Measurements from ENCODE around the gene SYNM.

The SYNM gene

DNA sequence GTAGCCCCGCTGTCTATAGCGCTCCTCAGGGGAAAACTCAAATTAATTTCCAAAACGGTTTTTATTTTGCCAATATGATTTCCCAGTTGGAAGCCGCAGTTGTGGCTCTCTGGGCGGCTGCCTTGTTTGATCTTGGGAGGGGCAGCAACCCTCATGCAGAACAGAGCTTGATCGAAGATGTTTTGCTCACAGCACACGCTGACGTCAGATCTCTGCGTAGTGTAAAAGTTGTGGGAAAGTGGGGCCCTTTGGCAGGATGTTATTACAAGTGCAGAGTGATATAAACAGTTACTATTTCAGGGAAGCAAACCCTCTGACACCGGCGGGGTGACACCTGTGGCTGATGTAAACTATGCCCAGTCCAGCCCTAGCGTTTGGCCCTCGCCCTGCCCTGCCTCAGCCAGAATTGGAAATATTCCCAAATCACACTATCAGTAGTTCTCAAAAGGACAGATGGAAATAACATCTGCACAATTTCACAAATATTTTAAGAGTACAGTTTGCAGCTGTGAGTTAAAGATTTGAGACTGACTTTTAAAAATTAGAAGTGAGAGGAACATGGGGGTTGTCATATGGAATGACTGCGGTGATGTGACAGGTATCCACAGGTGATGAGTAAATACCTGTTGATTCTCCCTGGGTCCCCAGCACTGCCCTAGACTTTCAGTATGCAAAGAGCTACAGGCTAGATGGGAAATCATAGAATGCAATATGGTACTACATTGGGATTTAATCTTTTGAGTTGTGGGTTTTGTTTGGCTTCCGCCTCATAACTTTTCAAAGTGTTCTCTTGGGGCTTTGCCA lies 1.7 kb downstream of the SYNM start:
- Histone ChIP-seq H3K4me2 (ENCODE audit: low read length) (no peak overlapping the region), H4K20me1 (ENCODE audit: insufficient read depth, low read length) (no peaks in the 10 kb centered on the region)

GRCh38 chr15:99108993-99109392 lies 4.1 kb downstream of the SYNM start:
- Histone ChIP-seq H3K79me2 (ENCODE audit: low read length) (no peaks in the 10 kb centered on the region), H3K4me2 (ENCODE audit: low read length) (no peak overlapping the region), H3K27ac (ENCODE audit: low read length) (no peak overlapping the region), H3K36me3 (replicated peaks; ENCODE audit: low read depth, low read length) (no peaks in the 10 kb centered on the region), H3K27me3 (ENCODE audit: low read depth, low read length) (peaks cover 42% of the 10 kb centered on the region), H3K9me3 (ENCODE audit: insufficient read depth, low read length) (no peaks in the 10 kb centered on the region), H2AFZ (ENCODE audit: low read depth, low read length) (no peak overlapping the region), H4K20me1 (ENCODE audit: insufficient read depth, low read length) (no peaks in the 10 kb centered on the region), H3K4me1 (ENCODE audit: low read length) (peaks cover 18% of the 10 kb centered on the region), H3K9ac (ENCODE audit: low read length) (no peak overlapping the region), H3K4me3 (ENCODE audit: low read length) (no peak overlapping the region)
- TF ChIP-seq CTCF (IDR thresholded peaks at IDR 0.05; ENCODE audit: low read depth, low read length) (no peak), EZH2phosphoT487 (IDR thresholded peaks at IDR 0.05; ENCODE audit: low read depth) (no peak)

More for the DNA sequence above, 1.7 kb downstream of the SYNM start:
- H3K27me3 ChIP-seq (ENCODE audit: low read depth, low read length): peaks cover 58% of the 10 kb centered on the region
- TF ChIP-seq CTCF (IDR thresholded peaks at IDR 0.05; ENCODE audit: low read depth, low read length) (no peak), EZH2phosphoT487 (IDR thresholded peaks at IDR 0.05; ENCODE audit: low read depth) (no peak)
- no peak overlapping the region for H2AFZ ChIP-seq (ENCODE audit: low read depth, low read length)
- H3K79me2 ChIP-seq (ENCODE audit: low read length): no peaks in the 10 kb centered on the region
- H3K4me3 ChIP-seq (ENCODE audit: low read length): no peak overlapping the region
- H3K9ac ChIP-seq (ENCODE audit: low read length): no peak overlapping the region
- no peak overlapping the region for H3K27ac ChIP-seq (ENCODE audit: low read length)
- H3K9me3 ChIP-seq (ENCODE audit: insufficient read depth, low read length): no peaks in the 10 kb centered on the region
- peaks cover 18% of the 10 kb centered on the region for H3K4me1 ChIP-seq (ENCODE audit: low read length)
- no peaks in the 10 kb centered on the region for H3K36me3 ChIP-seq (replicated peaks; ENCODE audit: low read depth, low read length)

DNA sequence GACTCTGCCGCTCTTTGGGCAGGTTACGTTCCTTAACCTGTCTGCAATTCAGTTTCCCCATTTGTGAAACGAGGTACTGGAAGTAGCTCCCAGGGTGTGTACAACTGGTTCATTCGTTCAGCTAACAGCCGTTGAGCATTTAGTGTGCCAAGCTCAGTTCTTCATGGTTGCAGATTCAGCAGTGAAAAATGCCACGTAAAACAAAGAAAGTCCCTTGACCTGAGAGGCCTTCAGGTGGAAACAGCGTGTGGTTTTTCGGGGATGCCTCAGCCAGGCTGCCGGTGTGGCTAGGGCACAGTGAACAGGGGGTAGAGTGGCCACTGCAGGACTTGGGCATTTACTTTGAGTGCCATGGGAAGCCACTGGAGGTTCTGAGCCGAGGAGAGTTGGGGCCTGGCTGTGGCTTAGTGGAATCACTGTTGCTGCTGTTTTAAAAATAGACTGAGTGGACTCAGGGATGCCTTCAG lies 4.7 kb downstream of the SYNM start:
- Histone ChIP-seq H3K9me3 (ENCODE audit: insufficient read depth, low read length) (no peaks in the 10 kb centered on the region), H3K4me1 (ENCODE audit: low read length) (peaks cover 18% of the 10 kb centered on the region), H3K27ac (ENCODE audit: low read length) (no peak overlapping the region), H3K36me3 (replicated peaks; ENCODE audit: low read depth, low read length) (no peaks in the 10 kb centered on the region), H3K4me3 (ENCODE audit: low read length) (no peak overlapping the region), H2AFZ (ENCODE audit: low read depth, low read length) (no peak overlapping the region), H3K9ac (ENCODE audit: low read length) (no peak overlapping the region), H3K27me3 (ENCODE audit: low read depth, low read length) (peaks cover 46% of the 10 kb centered on the region), H4K20me1 (ENCODE audit: insufficient read depth, low read length) (no peaks in the 10 kb centered on the region), H3K79me2 (ENCODE audit: low read length) (no peaks in the 10 kb centered on the region), H3K4me2 (ENCODE audit: low read length) (no peak overlapping the region)
- TF ChIP-seq EZH2phosphoT487 (IDR thresholded peaks at IDR 0.05; ENCODE audit: low read depth) (no peak), CTCF (IDR thresholded peaks at IDR 0.05; ENCODE audit: low read depth, low read length) (no peak)

- H3K4me3 ChIP-seq (ENCODE audit: low read length): no peak overlapping the region
- no peak for TF ChIP-seq CTCF (IDR thresholded peaks at IDR 0.05; ENCODE audit: low read depth, low read length)
- peaks cover 49% of the 10 kb centered on the region for H3K27me3 ChIP-seq (ENCODE audit: low read depth, low read length)
- H3K9me3 ChIP-seq (ENCODE audit: insufficient read depth, low read length): no peaks in the 10 kb centered on the region
- H3K9ac ChIP-seq (ENCODE audit: low read length): no peak overlapping the region
- no peak overlapping the region for H2AFZ ChIP-seq (ENCODE audit: low read depth, low read length)
- no peaks in the 10 kb centered on the region for H3K79me2 ChIP-seq (ENCODE audit: low read length)
- H3K36me3 ChIP-seq (replicated peaks; ENCODE audit: low read depth, low read length): no peaks in the 10 kb centered on the region
- no peak overlapping the region for H3K4me2 ChIP-seq (ENCODE audit: low read length)
- H3K27ac ChIP-seq (ENCODE audit: low read length): no peak overlapping the region
- no peaks in the 10 kb centered on the region for H4K20me1 ChIP-seq (ENCODE audit: insufficient read depth, low read length)
- H3K4me1 ChIP-seq (ENCODE audit: low read length): peaks cover 18% of the 10 kb centered on the region
These were observed 5.2 kb downstream of the SYNM start for GRCh38 chr15:99110093-99110492.
